ENCODE measurements around the gene PEMT. TPM values are rescaled to one million over a fixed set of nuclear protein-coding genes. Genes with fewer than 3 reads are reported as not detected.

PEMT gene
- polyA plus RNA-seq, 2 donors, result 27.2 to 34.2 TPM

- 53 to 59% methylated on average over 4 of the region's 4 CpGs for WGBS, 2 donors
- peaks cover 0 to 2% of the 10 kb centered on the region in 2 donors for H3K4me1 ChIP-seq (ENCODE audit: control insufficient read depth in 2 of 2, insufficient read depth in 2 of 2, low read length in 1 of 2)
- no peaks in the 10 kb centered on the region for H3K27me3 ChIP-seq (ENCODE audit: control insufficient read depth in 1 of 2, insufficient read depth in 2 of 2, low read length in 2 of 2)
- H3K4me3 ChIP-seq (ENCODE audit: low read depth in 1 of 2, low read length in 2 of 2), result no peak overlapping the region
- H3K27ac ChIP-seq (ENCODE audit: low read depth in 2 of 2, low read length in 1 of 2), result no peak overlapping the region
- H3K36me3 ChIP-seq (ENCODE audit: control insufficient read depth in 2 of 2, insufficient read depth in 2 of 2, low read length in 1 of 2), result no peaks in the 10 kb centered on the region
- H3K9me3 ChIP-seq (ENCODE audit: control insufficient read depth in 2 of 2, insufficient read depth in 1 of 2, low read depth in 1 of 2, low read length in 1 of 2), result no peaks in the 10 kb centered on the region
Observed at GRCh38 chr17:17605729-17606088, 14.2 kb upstream of the PEMT start.

- 78 to 88% methylated on average over 14 of the region's 14 CpGs for WGBS, 2 donors
- no peak overlapping the region for H3K27ac ChIP-seq (ENCODE audit: low read depth in 2 of 2, low read length in 1 of 2)
Observed at GRCh38 chr17:17605083-17605728, 13.7 kb upstream of the PEMT start.

GRCh38 chr17:17603895-17604225, 12.4 kb upstream of the PEMT start:
- peaks cover 0 to 2% of the 10 kb centered on the region in 2 donors for H3K4me1 ChIP-seq (ENCODE audit: control insufficient read depth in 2 of 2, insufficient read depth in 2 of 2, low read length in 1 of 2)
- H3K27me3 ChIP-seq (ENCODE audit: control insufficient read depth in 1 of 2, insufficient read depth in 2 of 2, low read length in 2 of 2), result no peaks in the 10 kb centered on the region
- no peaks in the 10 kb centered on the region for H3K36me3 ChIP-seq (ENCODE audit: control insufficient read depth in 2 of 2, insufficient read depth in 2 of 2, low read length in 1 of 2)
- WGBS, 2 donors, result 98 to 100% methylated on average over 1 of the region's 1 CpG
- H3K4me3 ChIP-seq (ENCODE audit: low read depth in 1 of 2, low read length in 2 of 2), result no peak overlapping the region
- no peak overlapping the region for H3K27ac ChIP-seq (ENCODE audit: low read depth in 2 of 2, low read length in 1 of 2)
- no peaks in the 10 kb centered on the region for H3K9me3 ChIP-seq (ENCODE audit: control insufficient read depth in 2 of 2, insufficient read depth in 1 of 2, low read depth in 1 of 2, low read length in 1 of 2)

More at GRCh38 chr17:17605083-17605728, 13.7 kb upstream of the PEMT start:
- Histone ChIP-seq H3K27me3 (ENCODE audit: control insufficient read depth in 1 of 2, insufficient read depth in 2 of 2, low read length in 2 of 2) (no peaks in the 10 kb centered on the region), H3K4me1 (ENCODE audit: control insufficient read depth in 2 of 2, insufficient read depth in 2 of 2, low read length in 1 of 2) (peaks cover 0 to 2% of the 10 kb centered on the region in 2 donors), H3K9me3 (ENCODE audit: control insufficient read depth in 2 of 2, insufficient read depth in 1 of 2, low read depth in 1 of 2, low read length in 1 of 2) (no peaks in the 10 kb centered on the region), H3K36me3 (ENCODE audit: control insufficient read depth in 2 of 2, insufficient read depth in 2 of 2, low read length in 1 of 2) (no peaks in the 10 kb centered on the region), H3K4me3 (ENCODE audit: low read depth in 1 of 2, low read length in 2 of 2) (no peak overlapping the region)

- no peaks in the 10 kb centered on the region for H3K27me3 ChIP-seq (ENCODE audit: control insufficient read depth in 1 of 2, insufficient read depth in 2 of 2, low read length in 2 of 2)
- H3K4me3 ChIP-seq (ENCODE audit: low read depth in 1 of 2, low read length in 2 of 2), result no peak overlapping the region
- no peaks in the 10 kb centered on the region for H3K36me3 ChIP-seq (ENCODE audit: control insufficient read depth in 2 of 2, insufficient read depth in 2 of 2, low read length in 1 of 2)
- H3K9me3 ChIP-seq (ENCODE audit: control insufficient read depth in 2 of 2, insufficient read depth in 1 of 2, low read depth in 1 of 2, low read length in 1 of 2), result no peaks in the 10 kb centered on the region
- no peak overlapping the region for H3K27ac ChIP-seq (ENCODE audit: low read depth in 2 of 2, low read length in 1 of 2)
- peaks cover 0 to 2% of the 10 kb centered on the region in 2 donors for H3K4me1 ChIP-seq (ENCODE audit: control insufficient read depth in 2 of 2, insufficient read depth in 2 of 2, low read length in 1 of 2)
- WGBS, 2 donors, result 79 to 81% methylated on average over 15 of the region's 15 CpGs
Observed at GRCh38 chr17:17603178-17603894, 11.8 kb upstream of the PEMT start.

GRCh38 chr17:17599965-17600364, 8.5 kb upstream of the PEMT start:
- 93 to 96% methylated on average over 4 of the region's 4 CpGs for WGBS, 2 donors
- H3K9me3 ChIP-seq (ENCODE audit: control insufficient read depth in 2 of 2, insufficient read depth in 1 of 2, low read depth in 1 of 2, low read length in 1 of 2), result no peaks in the 10 kb centered on the region
- H3K4me1 ChIP-seq (ENCODE audit: control insufficient read depth in 2 of 2, insufficient read depth in 2 of 2, low read length in 1 of 2), result no peaks in the 10 kb centered on the region
- no peaks in the 10 kb centered on the region for H3K36me3 ChIP-seq (ENCODE audit: control insufficient read depth in 2 of 2, insufficient read depth in 2 of 2, low read length in 1 of 2)
- H3K27me3 ChIP-seq (ENCODE audit: control insufficient read depth in 1 of 2, insufficient read depth in 2 of 2, low read length in 2 of 2), result no peaks in the 10 kb centered on the region
- H3K4me3 ChIP-seq (ENCODE audit: low read depth in 1 of 2, low read length in 2 of 2), result no peak overlapping the region
- H3K27ac ChIP-seq (ENCODE audit: low read depth in 2 of 2, low read length in 1 of 2), result no peak overlapping the region

GRCh38 chr17:17598003-17598402, 6.5 kb upstream of the PEMT start:
- Histone ChIP-seq H3K36me3 (ENCODE audit: control insufficient read depth in 2 of 2, insufficient read depth in 2 of 2, low read length in 1 of 2) (no peaks in the 10 kb centered on the region), H3K27me3 (ENCODE audit: control insufficient read depth in 1 of 2, insufficient read depth in 2 of 2, low read length in 2 of 2) (no peaks in the 10 kb centered on the region), H3K27ac (ENCODE audit: low read depth in 2 of 2, low read length in 1 of 2) (no peak overlapping the region), H3K4me3 (ENCODE audit: low read depth in 1 of 2, low read length in 2 of 2) (no peak overlapping the region), H3K4me1 (ENCODE audit: control insufficient read depth in 2 of 2, insufficient read depth in 2 of 2, low read length in 1 of 2) (no peaks in the 10 kb centered on the region), H3K9me3 (ENCODE audit: control insufficient read depth in 2 of 2, insufficient read depth in 1 of 2, low read depth in 1 of 2, low read length in 1 of 2) (no peaks in the 10 kb centered on the region)
- WGBS, 2 donors, result 93 to 94% methylated on average over 2 of the region's 2 CpGs

GRCh38 chr17:17595755-17596154, 4.2 kb upstream of the PEMT start:
- 92 to 93% methylated on average over 4 of the region's 4 CpGs for WGBS, 2 donors
- Histone ChIP-seq H3K9me3 (ENCODE audit: control insufficient read depth in 2 of 2, insufficient read depth in 1 of 2, low read depth in 1 of 2, low read length in 1 of 2) (no peaks in the 10 kb centered on the region), H3K27me3 (ENCODE audit: control insufficient read depth in 1 of 2, insufficient read depth in 2 of 2, low read length in 2 of 2) (no peaks in the 10 kb centered on the region), H3K4me3 (ENCODE audit: low read depth in 1 of 2, low read length in 2 of 2) (no peak overlapping the region), H3K36me3 (ENCODE audit: control insufficient read depth in 2 of 2, insufficient read depth in 2 of 2, low read length in 1 of 2) (no peaks in the 10 kb centered on the region), H3K4me1 (ENCODE audit: control insufficient read depth in 2 of 2, insufficient read depth in 2 of 2, low read length in 1 of 2) (peaks cover 0 to 8% of the 10 kb centered on the region in 2 donors), H3K27ac (ENCODE audit: low read depth in 2 of 2, low read length in 1 of 2) (no peak overlapping the region)

GRCh38 chr17:17593222-17593620, 1.7 kb upstream of the PEMT start:
- H3K27ac ChIP-seq (ENCODE audit: low read depth in 2 of 2, low read length in 1 of 2), result peak overlapping the region in 1 of 2 donors; percentile 95
- WGBS, 2 donors, result 75 to 76% methylated on average over 6 of the region's 6 CpGs
- no peak overlapping the region for H3K4me3 ChIP-seq (ENCODE audit: low read depth in 1 of 2, low read length in 2 of 2)

GRCh38 chr17:17590883-17591354, 589 bp downstream of the PEMT start:
- Histone ChIP-seq H3K27ac (ENCODE audit: low read depth in 2 of 2, low read length in 1 of 2) (peak overlapping the region; percentile 78 to 97), H3K9me3 (ENCODE audit: control insufficient read depth in 2 of 2, insufficient read depth in 1 of 2, low read depth in 1 of 2, low read length in 1 of 2) (no peaks in the 10 kb centered on the region), H3K4me3 (ENCODE audit: low read depth in 1 of 2, low read length in 2 of 2) (peak overlapping the region; percentile 59 to 92), H3K27me3 (ENCODE audit: control insufficient read depth in 1 of 2, insufficient read depth in 2 of 2, low read length in 2 of 2) (no peaks in the 10 kb centered on the region), H3K4me1 (ENCODE audit: control insufficient read depth in 2 of 2, insufficient read depth in 2 of 2, low read length in 1 of 2) (peaks cover 2 to 16% of the 10 kb centered on the region in 2 donors), H3K36me3 (ENCODE audit: control insufficient read depth in 2 of 2, insufficient read depth in 2 of 2, low read length in 1 of 2) (no peaks in the 10 kb centered on the region)
- WGBS, 2 donors, result 1 to 2% methylated on average over 20 to 21 of the region's 21 CpGs

More at GRCh38 chr17:17593222-17593620, 1.7 kb upstream of the PEMT start:
- H3K36me3 ChIP-seq (ENCODE audit: control insufficient read depth in 2 of 2, insufficient read depth in 2 of 2, low read length in 1 of 2), result no peaks in the 10 kb centered on the region
- no peaks in the 10 kb centered on the region for H3K9me3 ChIP-seq (ENCODE audit: control insufficient read depth in 2 of 2, insufficient read depth in 1 of 2, low read depth in 1 of 2, low read length in 1 of 2)
- no peaks in the 10 kb centered on the region for H3K27me3 ChIP-seq (ENCODE audit: control insufficient read depth in 1 of 2, insufficient read depth in 2 of 2, low read length in 2 of 2)
- H3K4me1 ChIP-seq (ENCODE audit: control insufficient read depth in 2 of 2, insufficient read depth in 2 of 2, low read length in 1 of 2), result peaks cover 2 to 16% of the 10 kb centered on the region in 2 donors

Data from esophagus (tissue), 2 donors.